PFSK-1 (cell line): Measurements from ENCODE around the gene C3orf20.

Experiments
- FOXP2 ChIP-seq: optimal IDR thresholded peaks from 2 replicates; pipeline ENCODE3; 2011; ENCODE audit warnings: borderline replicate concordance, control low read depth, inconsistent platforms; ENCODE audit not compliant: insufficient read depth; ENCODE audit errors: extremely low read length, extremely low read depth
- POLR2AphosphoS5 ChIP-seq: IDR thresholded peaks from 2 replicates; pipeline ENCODE4 v1.6.1; 2012; ENCODE audit warnings: low read depth, mild to moderate bottlenecking, control low read depth, low read length, moderate library complexity
- REST ChIP-seq, 2 experiments: IDR thresholded peaks; 2 replicates each; pipeline versions ENCODE4 v1.6.1 to v1.8.0; 2011 to 2012; ENCODE audit warnings: low read depth in 2 of 2, low read length in 2 of 2, control low read depth in 1 of 2, inconsistent platforms in 1 of 2, mild to moderate bottlenecking in 1 of 2, moderate library complexity in 1 of 2; ENCODE audit not compliant: insufficient read depth in 1 of 2
- SIN3A ChIP-seq: IDR thresholded peaks from 2 replicates; pipeline ENCODE4 v1.6.1; 2012; ENCODE audit warnings: mild to moderate bottlenecking, low read length, moderate library complexity, borderline replicate concordance; ENCODE audit not compliant: insufficient read depth
- TAF1 ChIP-seq: IDR thresholded peaks from 2 replicates; pipeline ENCODE4 v1.6.1; 2012; ENCODE audit warnings: low read length, control low read depth, borderline replicate concordance; ENCODE audit not compliant: insufficient read depth

GRCh38 chr3:14795996-14796395 lies 121.1 kb downstream of the C3orf20 start:
- TF ChIP-seq REST (IDR thresholded peaks at IDR 0.05; ENCODE audit: insufficient read depth in 1 of 2, low read depth in 2 of 2, low read length in 2 of 2) (no peak), TAF1 (no peak), SIN3A (no peak), POLR2AphosphoS5 (no peak), FOXP2 (no peak)
